Measurements from ENCODE around the gene UNC79.

- no peak for TF ChIP-seq CTCF (IDR thresholded peaks at IDR 0.05)
- TF ChIP-seq POLR2A (IDR thresholded peaks at IDR 0.05) = no peak
- no peak for TF ChIP-seq POLR2AphosphoS5 (IDR thresholded peaks at IDR 0.05)
These were observed 278.1 kb downstream of the UNC79 start for GRCh38 chr14:93708800-93709199.

Data from transverse colon (tissue), 4 donors.